GM23338 (cell line): ENCODE data around the gene ATCAY. TPM values are rescaled to one million over a fixed set of nuclear protein-coding genes. Genes with fewer than 3 reads are reported as not detected.

ENCODE experiments used
- ATAC-seq: fragments of 200-7000 bp; cut with Tn5 transposase; 3 replicates; pipeline ENCODE4 v1.9.1; 2020
- DNase-seq: peaks from one replicate; pipeline ENCODE4 v3.0.0-alpha.2; 2015; ENCODE audit warnings: low spot score
- H2AFZ ChIP-seq: fragments of 200-600 bp; sonication (generic); 2 replicates; pipeline ENCODE4 v1.8.0; 2016; ENCODE audit warnings: antibody characterized with exemption, mild to moderate bottlenecking, moderate library complexity
- H3F3A ChIP-seq: fragments of 200-600 bp; sonication (generic); replicated peaks from 2 replicates; pipeline ENCODE4 v1.8.0; 2017; ENCODE audit warnings: antibody characterized with exemption, mixed run types, low read depth
- H3K27ac ChIP-seq: fragments of 200-600 bp; sonication (generic); 2 replicates; pipeline ENCODE4 v1.6.1; 2016; ENCODE audit warnings: low read depth
- H3K27me3 ChIP-seq: fragments of 200-600 bp; sonication (generic); 2 replicates; pipeline ENCODE4 v1.8.0; 2016; ENCODE audit warnings: mild to moderate bottlenecking, mixed run types, moderate library complexity; ENCODE audit not compliant: insufficient read depth
- H3K36me3 ChIP-seq: fragments of 200-600 bp; sonication (generic); 2 replicates; pipeline ENCODE4 v1.8.0; 2016; ENCODE audit warnings: mild to moderate bottlenecking; ENCODE audit not compliant: insufficient read depth
- H3K4me1 ChIP-seq: fragments of 200-600 bp; sonication (generic); 2 replicates; pipeline ENCODE4 v1.8.0; 2016; ENCODE audit warnings: mild to moderate bottlenecking, moderate library complexity; ENCODE audit not compliant: insufficient read depth
- H3K4me2 ChIP-seq: fragments of 200-600 bp; sonication (generic); 2 replicates; pipeline ENCODE4 v1.7.1; 2017; ENCODE audit warnings: mixed run types
- H3K4me3 ChIP-seq: fragments of 200-600 bp; sonication (generic); 2 replicates; pipeline ENCODE4 v1.6.1; 2016; ENCODE audit warnings: mixed run types
- H3K79me2 ChIP-seq: fragments of 200-600 bp; sonication (generic); replicated peaks from 2 replicates; pipeline ENCODE4 v1.8.0; 2017; ENCODE audit warnings: mild to moderate bottlenecking; ENCODE audit not compliant: insufficient read depth
- H3K9me2 ChIP-seq: fragments of 200-600 bp; sonication (generic); 2 replicates; pipeline ENCODE4 v1.8.0; 2017; ENCODE audit not compliant: insufficient read depth
- H4K20me1 ChIP-seq: fragments of 200-600 bp; sonication (generic); replicated peaks from 2 replicates; pipeline ENCODE4 v1.8.0; 2017; ENCODE audit warnings: mild to moderate bottlenecking; ENCODE audit not compliant: insufficient read depth
- H3K27ac Mint-ChIP-seq: 2 replicates; pipeline ENCODE4 v1.8.0; 2020; ENCODE audit warnings: inconsistent platforms, mild to moderate bottlenecking, moderate library complexity, mixed read lengths
- H3K27me3 Mint-ChIP-seq: 3 replicates; pipeline ENCODE4 v1.8.0; 2022; ENCODE audit warnings: low read depth, mild to moderate bottlenecking, moderate library complexity, mixed read lengths, inconsistent platforms; ENCODE audit not compliant: insufficient read depth, poor library complexity
- H3K36me3 Mint-ChIP-seq: 3 replicates; pipeline ENCODE4 v1.8.0; 2021; ENCODE audit warnings: low read depth, mild to moderate bottlenecking, inconsistent platforms, moderate library complexity, mixed read lengths
- H3K4me1 Mint-ChIP-seq: 3 replicates; pipeline ENCODE4 v1.8.0; 2020; ENCODE audit warnings: mild to moderate bottlenecking, inconsistent platforms, mixed read lengths
- H3K4me3 Mint-ChIP-seq: 3 replicates; pipeline ENCODE4 v1.8.0; 2021; ENCODE audit warnings: moderate library complexity, mild to moderate bottlenecking, inconsistent platforms, mixed read lengths
- H3K9me3 Mint-ChIP-seq: 3 replicates; pipeline ENCODE4 v1.8.0; 2020; ENCODE audit warnings: moderate library complexity, mild to moderate bottlenecking, inconsistent platforms, mixed read lengths
- CREB1 ChIP-seq: fragments of 250-450 bp; sonication (Bioruptor Pico); IDR thresholded peaks from 2 replicates; pipeline ENCODE4 v1.5.0; 2020; ENCODE audit warnings: low read depth, mild to moderate bottlenecking, moderate library complexity
- NANOG ChIP-seq: IDR thresholded peaks from 2 replicates; pipeline ENCODE4 v1.6.1; 2016; ENCODE audit warnings: antibody characterized with exemption, borderline replicate concordance
- POLR2AphosphoS5 ChIP-seq: IDR thresholded peaks from 2 replicates; pipeline ENCODE4 v1.6.1; 2016; ENCODE audit warnings: antibody characterized with exemption, low read depth
- STAT1 ChIP-seq: IDR thresholded peaks from one replicate; pipeline ENCODE4 v1.6.1; 2016; ENCODE audit warnings: antibody characterized with exemption; ENCODE audit not compliant: unreplicated experiment
- polyA plus RNA-seq: library from polyadenylated mRNA; unstranded; fragments of >200 nt; fragmentation: Nextera tagmentation; extraction: Ambion mirVana; gene quantifications from 2 replicates; pipeline ENCODE4 v1.2.1, GENCODE V29; 2016
- total RNA-seq: library from RNA; depleted of rRNA; stranded (reverse); fragments of >200 nt; shearing (Covaris generic); gene quantifications from 2 replicates; pipeline ENCODE4 v1.2.3, GENCODE V29; 2014
- TF ChIP-seq, protein P1 (sequence below), 2 experiments: fragments of 200-600 bp in 1 of 2; sonication (generic) in 1 of 2; conservative IDR thresholded peaks; 2 replicates each; pipeline versions ENCODE4 v1.5.1 to v1.6.1; 2016 to 2017; ENCODE audit warnings: antibody characterized with exemption in 2 of 2, low read depth in 2 of 2, mild to moderate bottlenecking in 2 of 2, moderate library complexity in 1 of 2
- TF ChIP-seq, protein P2 (sequence below): fragments of 250-450 bp; sonication (Bioruptor Pico); IDR thresholded peaks from 2 replicates; pipeline ENCODE4 v1.5.0; 2020; ENCODE audit warnings: mild to moderate bottlenecking, moderate library complexity

ATCAY gene
- total and polyA plus RNA-seq, 2 experiments from 2014 or later = 16.9 to 45.7 TPM

DNA sequence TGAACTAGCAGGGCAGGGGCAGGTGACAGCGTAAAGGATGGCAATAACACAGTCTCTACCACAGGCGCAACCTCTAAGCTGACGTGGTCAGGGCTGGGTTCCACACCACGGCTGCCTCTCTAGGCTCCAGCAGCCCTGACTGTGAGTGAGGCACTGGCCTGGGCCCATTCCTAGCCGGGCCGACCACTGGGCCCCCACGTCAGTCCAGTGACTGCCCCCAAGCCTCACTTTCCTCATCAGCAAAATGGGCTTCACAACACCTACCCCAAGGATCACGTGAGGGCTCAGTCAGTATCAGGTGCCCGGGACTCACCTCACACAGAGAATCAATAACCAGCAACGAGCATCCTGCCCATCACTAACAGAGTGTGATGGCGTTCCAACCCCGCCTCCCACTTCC lies 16.8 kb upstream of the ATCAY start:
- peaks cover 3% of the 10 kb centered on the region; the same call in 1 of the 2 replicates for H4K20me1 ChIP-seq
- no peak overlapping the region for H2AFZ ChIP-seq
- Mint-ChIP-seq H3K36me3 (peaks cover 4% of the 10 kb centered on the region; the same call in 1 of the 3 replicates), H3K9me3 (peaks cover 3% of the 10 kb centered on the region; the same call in 1 of the 3 replicates), H3K27ac (no peak overlapping the region), H3K27me3 (peaks cover 12% of the 10 kb centered on the region), H3K4me1 (peaks cover 15% of the 10 kb centered on the region), H3K4me3 (no peak overlapping the region)
- TF ChIP-seq NANOG (no peak), STAT1 (no peak), POLR2AphosphoS5 (no peak), CREB1 (CRISPR knock-in tag) (no peak)
- TF ChIP-seq, protein P1, sequence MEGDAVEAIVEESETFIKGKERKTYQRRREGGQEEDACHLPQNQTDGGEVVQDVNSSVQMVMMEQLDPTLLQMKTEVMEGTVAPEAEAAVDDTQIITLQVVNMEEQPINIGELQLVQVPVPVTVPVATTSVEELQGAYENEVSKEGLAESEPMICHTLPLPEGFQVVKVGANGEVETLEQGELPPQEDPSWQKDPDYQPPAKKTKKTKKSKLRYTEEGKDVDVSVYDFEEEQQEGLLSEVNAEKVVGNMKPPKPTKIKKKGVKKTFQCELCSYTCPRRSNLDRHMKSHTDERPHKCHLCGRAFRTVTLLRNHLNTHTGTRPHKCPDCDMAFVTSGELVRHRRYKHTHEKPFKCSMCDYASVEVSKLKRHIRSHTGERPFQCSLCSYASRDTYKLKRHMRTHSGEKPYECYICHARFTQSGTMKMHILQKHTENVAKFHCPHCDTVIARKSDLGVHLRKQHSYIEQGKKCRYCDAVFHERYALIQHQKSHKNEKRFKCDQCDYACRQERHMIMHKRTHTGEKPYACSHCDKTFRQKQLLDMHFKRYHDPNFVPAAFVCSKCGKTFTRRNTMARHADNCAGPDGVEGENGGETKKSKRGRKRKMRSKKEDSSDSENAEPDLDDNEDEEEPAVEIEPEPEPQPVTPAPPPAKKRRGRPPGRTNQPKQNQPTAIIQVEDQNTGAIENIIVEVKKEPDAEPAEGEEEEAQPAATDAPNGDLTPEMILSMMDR (conservative IDR thresholded peaks at IDR 0.05; ENCODE audit: low read depth in 2 of 2) = no peak
- TF ChIP-seq, protein P2, sequence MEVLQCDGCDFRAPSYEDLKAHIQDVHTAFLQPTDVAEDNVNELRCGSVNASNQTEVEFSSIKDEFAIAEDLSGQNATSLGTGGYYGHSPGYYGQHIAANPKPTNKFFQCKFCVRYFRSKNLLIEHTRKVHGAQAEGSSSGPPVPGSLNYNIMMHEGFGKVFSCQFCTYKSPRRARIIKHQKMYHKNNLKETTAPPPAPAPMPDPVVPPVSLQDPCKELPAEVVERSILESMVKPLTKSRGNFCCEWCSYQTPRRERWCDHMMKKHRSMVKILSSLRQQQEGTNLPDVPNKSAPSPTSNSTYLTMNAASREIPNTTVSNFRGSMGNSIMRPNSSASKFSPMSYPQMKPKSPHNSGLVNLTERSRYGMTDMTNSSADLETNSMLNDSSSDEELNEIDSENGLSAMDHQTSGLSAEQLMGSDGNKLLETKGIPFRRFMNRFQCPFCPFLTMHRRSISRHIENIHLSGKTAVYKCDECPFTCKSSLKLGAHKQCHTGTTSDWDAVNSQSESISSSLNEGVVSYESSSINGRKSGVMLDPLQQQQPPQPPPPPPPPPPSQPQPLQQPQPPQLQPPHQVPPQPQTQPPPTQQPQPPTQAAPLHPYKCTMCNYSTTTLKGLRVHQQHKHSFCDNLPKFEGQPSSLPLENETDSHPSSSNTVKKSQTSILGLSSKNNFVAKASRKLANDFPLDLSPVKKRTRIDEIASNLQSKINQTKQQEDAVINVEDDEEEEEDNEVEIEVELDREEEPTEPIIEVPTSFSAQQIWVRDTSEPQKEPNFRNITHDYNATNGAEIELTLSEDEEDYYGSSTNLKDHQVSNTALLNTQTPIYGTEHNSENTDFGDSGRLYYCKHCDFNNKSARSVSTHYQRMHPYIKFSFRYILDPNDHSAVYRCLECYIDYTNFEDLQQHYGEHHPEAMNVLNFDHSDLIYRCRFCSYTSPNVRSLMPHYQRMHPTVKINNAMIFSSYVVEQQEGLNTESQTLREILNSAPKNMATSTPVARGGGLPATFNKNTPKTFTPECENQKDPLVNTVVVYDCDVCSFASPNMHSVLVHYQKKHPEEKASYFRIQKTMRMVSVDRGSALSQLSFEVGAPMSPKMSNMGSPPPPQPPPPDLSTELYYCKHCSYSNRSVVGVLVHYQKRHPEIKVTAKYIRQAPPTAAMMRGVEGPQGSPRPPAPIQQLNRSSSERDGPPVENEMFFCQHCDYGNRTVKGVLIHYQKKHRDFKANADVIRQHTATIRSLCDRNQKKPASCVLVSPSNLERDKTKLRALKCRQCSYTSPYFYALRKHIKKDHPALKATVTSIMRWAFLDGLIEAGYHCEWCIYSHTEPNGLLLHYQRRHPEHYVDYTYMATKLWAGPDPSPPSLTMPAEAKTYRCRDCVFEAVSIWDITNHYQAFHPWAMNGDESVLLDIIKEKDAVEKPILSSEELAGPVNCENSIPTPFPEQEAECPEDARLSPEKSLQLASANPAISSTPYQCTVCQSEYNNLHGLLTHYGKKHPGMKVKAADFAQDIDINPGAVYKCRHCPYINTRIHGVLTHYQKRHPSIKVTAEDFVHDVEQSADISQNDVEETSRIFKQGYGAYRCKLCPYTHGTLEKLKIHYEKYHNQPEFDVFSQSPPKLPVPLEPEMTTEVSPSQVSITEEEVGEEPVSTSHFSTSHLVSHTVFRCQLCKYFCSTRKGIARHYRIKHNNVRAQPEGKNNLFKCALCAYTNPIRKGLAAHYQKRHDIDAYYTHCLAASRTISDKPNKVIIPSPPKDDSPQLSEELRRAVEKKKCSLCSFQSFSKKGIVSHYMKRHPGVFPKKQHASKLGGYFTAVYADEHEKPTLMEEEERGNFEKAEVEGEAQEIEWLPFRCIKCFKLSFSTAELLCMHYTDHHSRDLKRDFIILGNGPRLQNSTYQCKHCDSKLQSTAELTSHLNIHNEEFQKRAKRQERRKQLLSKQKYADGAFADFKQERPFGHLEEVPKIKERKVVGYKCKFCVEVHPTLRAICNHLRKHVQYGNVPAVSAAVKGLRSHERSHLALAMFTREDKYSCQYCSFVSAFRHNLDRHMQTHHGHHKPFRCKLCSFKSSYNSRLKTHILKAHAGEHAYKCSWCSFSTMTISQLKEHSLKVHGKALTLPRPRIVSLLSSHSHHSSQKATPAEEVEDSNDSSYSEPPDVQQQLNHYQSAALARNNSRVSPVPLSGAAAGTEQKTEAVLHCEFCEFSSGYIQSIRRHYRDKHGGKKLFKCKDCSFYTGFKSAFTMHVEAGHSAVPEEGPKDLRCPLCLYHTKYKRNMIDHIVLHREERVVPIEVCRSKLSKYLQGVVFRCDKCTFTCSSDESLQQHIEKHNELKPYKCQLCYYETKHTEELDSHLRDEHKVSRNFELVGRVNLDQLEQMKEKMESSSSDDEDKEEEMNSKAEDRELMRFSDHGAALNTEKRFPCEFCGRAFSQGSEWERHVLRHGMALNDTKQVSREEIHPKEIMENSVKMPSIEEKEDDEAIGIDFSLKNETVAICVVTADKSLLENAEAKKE (CRISPR knock-in tag) = no peak
- DNase-seq (no peak), ATAC-seq (no peak)
- H3K27ac ChIP-seq = no peak overlapping the region
- peaks cover 10% of the 10 kb centered on the region for H3K4me1 ChIP-seq
- no peaks in the 10 kb centered on the region for H3K36me3 ChIP-seq
- no peaks in the 10 kb centered on the region for H3K27me3 ChIP-seq
- H3K9me2 ChIP-seq = no peaks in the 10 kb centered on the region
- no peak overlapping the region for H3K4me2 ChIP-seq
- no peak overlapping the region for H3K4me3 ChIP-seq
- peaks cover 41% of the 10 kb centered on the region for H3K79me2 ChIP-seq
- no peaks in the 10 kb centered on the region for H3F3A ChIP-seq
